Endometrial microvascular endothelial cells (primary cell): ENCODE data around the gene PHF2. TPM values are rescaled to one million over a fixed set of nuclear protein-coding genes. Genes with fewer than 3 reads are reported as not detected.

ENCODE experiments used
- in situ Hi-C: cut with HindIII; loops from 2 replicates; pipeline ENCODE4 v1.10.0; 2017; ENCODE audit warnings: low sequenced_read_pairs, low pct_unique_long_range_greater_than_20kb; ENCODE audit errors: inconsistent ontology term
- total RNA-seq: library from RNA; depleted of rRNA; stranded (reverse); fragments of >200 nt; gene quantifications from one replicate; pipeline ENCODE4 v1.2.3, GENCODE V29; 2015; ENCODE audit errors: inconsistent ontology term

PHF2 gene
- total RNA-seq, 1 donor from 2014 or later: 10.5 TPM

GRCh38 chr9:93708289-93708986, 132.1 kb downstream of the PHF2 start:
- in situ Hi-C loops: no loop called here

GRCh38 chr9:93708987-93709302, 132.6 kb downstream of the PHF2 start:
- in situ Hi-C loops: no loop called here

- in situ Hi-C loops: no loop called here
Observed at GRCh38 chr9:93709600-93710369, 133.4 kb downstream of the PHF2 start.

GRCh38 chr9:93710370-93710723, 134.0 kb downstream of the PHF2 start:
- in situ Hi-C loops: no loop called here

GRCh38 chr9:93711002-93711401, 134.6 kb downstream of the PHF2 start:
- in situ Hi-C loops: no loop called here

GRCh38 chr9:93712896-93713295, 136.5 kb downstream of the PHF2 start:
- in situ Hi-C loops: no loop called here

GRCh38 chr9:93713716-93714115, 137.3 kb downstream of the PHF2 start:
- in situ Hi-C loops: no loop called here

GRCh38 chr9:93721417-93721965, 145.1 kb downstream of the PHF2 start:
- in situ Hi-C loops: no loop called here

GRCh38 chr9:93724852-93725251, 148.5 kb downstream of the PHF2 start:
- in situ Hi-C loops: no loop called here

- in situ Hi-C loops: no loop called here
Observed at GRCh38 chr9:93725382-93725781, 149.0 kb downstream of the PHF2 start.

GRCh38 chr9:93726147-93726546, 149.8 kb downstream of the PHF2 start:
- in situ Hi-C loops: no loop called here

Other genes starting within 250 kb of the PHF2 start
- gene FAM120A, start 124.9 kb upstream of the PHF2 start, total RNA-seq: 114 TPM
- 33.6 TPM for gene FAM120AOS, start 123.0 kb upstream of the PHF2 start, total RNA-seq